HCT116 (cell line): ENCODE results near the gene ERBB4. TPM values are rescaled to one million over a fixed set of nuclear protein-coding genes. Genes with fewer than 3 reads are reported as not detected.

Experiments used
- ATAC-seq: fragments of 200-7000 bp; cut with Tn5 transposase; 2 replicates; pipeline ENCODE4 v1.9.1; 2020; ENCODE audit warnings: mild to moderate bottlenecking, moderate library complexity
- BruUV-seq: library from RNA; stranded (reverse); fragments of 400-500 nt; replicated peaks from 2 replicates; lab custom pipeline; 2021; lab: Mats Ljungman, UMichigan
- CTCF ChIA-PET: fragments of 300-600 bp; sonication (Branson Sonifier 250); formaldehyde crosslinking; loops from one replicate; lab custom pipeline; 2021; ENCODE audit warnings: antibody characterized with exemption; lab: Charles Lee
- POLR2A ChIA-PET: fragments of 300-600, 350-600 bp; sonication (Branson Sonifier 250); formaldehyde crosslinking; loops from one replicate; lab custom pipeline; 2021; ENCODE audit warnings: antibody characterized with exemption; lab: Charles Lee
- RAD21 ChIA-PET, 2 experiments: fragments of 300-600 bp; sonication (Branson Sonifier 250); formaldehyde crosslinking; loops; one replicate each; lab custom pipeline; 2023; ENCODE audit warnings: low total read pairs in 2 of 2; ENCODE audit not compliant: uncharacterized antibody in 2 of 2, unreplicated experiment in 2 of 2, low non-redundant PET in 1 of 2; lab: Charles Lee
- DNase-seq: peaks from one replicate; pipeline ENCODE4 v3.0.0-alpha.2; 2010; ENCODE audit warnings: low read depth, low spot score
- H2AFZ ChIP-seq: fragments of 200-600 bp; shearing (Covaris generic), sonication (generic); 2 replicates; pipeline ENCODE4 v1.6.1; 2017; ENCODE audit warnings: low read depth, mixed run types, mixed read lengths, antibody characterized with exemption, low read length; ENCODE audit not compliant: poor library complexity, severe bottlenecking
- H3K27ac ChIP-seq: 2 replicates; pipeline ENCODE4 v1.5.1; 2012; ENCODE audit warnings: low read depth, low read length
- H3K27me3 ChIP-seq: fragments of 200-600 bp; sonication (generic); 2 replicates; pipeline ENCODE4 v1.6.1; 2016; ENCODE audit warnings: mixed run types, low read length, mixed read lengths; ENCODE audit not compliant: insufficient read depth
- H3K36me3 ChIP-seq, 2 experiments: fragments of 200-500 bp in 1 of 2; fragments of 200-600 bp in 1 of 2; sonication (Bioruptor generic) in 1 of 2; sonication (generic) in 1 of 2; 2 replicates each; pipeline versions ENCODE4 v1.5.1 to v1.6.1; 2014 to 2016; ENCODE audit warnings: low read length in 2 of 2, inconsistent platforms in 1 of 2, mixed read lengths in 1 of 2, mixed run types in 1 of 2; ENCODE audit not compliant: insufficient read depth in 2 of 2, control insufficient read depth in 1 of 2
- H3K4me1 ChIP-seq, 2 experiments: fragments of 200-600 bp in 1 of 2; sonication (generic) in 1 of 2; 2 replicates each; pipeline versions ENCODE4 v1.5.1 to v1.6.1; 2012 to 2017; ENCODE audit warnings: low read length in 2 of 2, inconsistent platforms in 1 of 2, mild to moderate bottlenecking in 1 of 2, mixed read lengths in 1 of 2, mixed run types in 1 of 2, moderate library complexity in 1 of 2; ENCODE audit not compliant: insufficient read depth in 2 of 2, control insufficient read depth in 1 of 2
- H3K4me2 ChIP-seq: fragments of 200-600 bp; sonication (generic); 2 replicates; pipeline ENCODE4 v1.6.1; 2017; ENCODE audit warnings: mixed run types, low read length, mixed read lengths
- H3K4me3 ChIP-seq, 2 experiments: fragments of 200-600 bp in 1 of 2; sonication (generic) in 1 of 2; replicated peaks in 1 of 2; 2 replicates each; pipeline ENCODE4 v1.5.1; 2011 to 2016; ENCODE audit warnings: low read length in 2 of 2, control low read depth in 1 of 2, low read depth in 1 of 2, mild to moderate bottlenecking in 1 of 2, mixed read lengths in 1 of 2, mixed run types in 1 of 2
- H3K79me2 ChIP-seq: fragments of 200-600 bp; sonication (generic); 2 replicates; pipeline ENCODE4 v1.6.1; 2017; ENCODE audit warnings: mild to moderate bottlenecking, mixed run types, low read length, moderate library complexity, mixed read lengths; ENCODE audit not compliant: insufficient read depth
- H3K9ac ChIP-seq: fragments of 200-600 bp; sonication (generic); 2 replicates; pipeline ENCODE4 v1.6.1; 2016; ENCODE audit warnings: low read length, mixed read lengths
- H3K9me2 ChIP-seq: fragments of 200-600 bp; sonication (generic), shearing (Covaris generic); 2 replicates; pipeline ENCODE4 v1.6.1; 2017; ENCODE audit warnings: mixed run types, mild to moderate bottlenecking, moderate library complexity; ENCODE audit not compliant: insufficient read depth
- H3K9me3 ChIP-seq, 2 experiments: fragments of 200-500 bp in 1 of 2; fragments of 200-600 bp in 1 of 2; sonication (Bioruptor generic) in 1 of 2; sonication (generic) in 1 of 2; 2 replicates each; pipeline ENCODE4 v1.6.1; 2014 to 2017; ENCODE audit warnings: low read length in 2 of 2, mixed read lengths in 2 of 2, inconsistent platforms in 1 of 2, low read depth in 1 of 2, mild to moderate bottlenecking in 1 of 2, mixed run types in 1 of 2, moderate library complexity in 1 of 2; ENCODE audit not compliant: control insufficient read depth in 1 of 2, insufficient read depth in 1 of 2
- H4K20me1 ChIP-seq: fragments of 200-600 bp; sonication (generic), shearing (Covaris generic); 2 replicates; pipeline ENCODE4 v1.6.1; 2017; ENCODE audit warnings: mixed run types, mild to moderate bottlenecking, moderate library complexity; ENCODE audit not compliant: insufficient read depth
- CBX3 ChIP-seq: IDR thresholded peaks from 2 replicates; pipeline ENCODE4 v1.6.1; 2012; ENCODE audit warnings: low read depth
- CEBPB ChIP-seq: IDR thresholded peaks from 2 replicates; pipeline ENCODE4 v1.6.1; 2012; ENCODE audit warnings: low read depth
- EZH2phosphoT487 ChIP-seq: fragments of 200-600 bp; IDR thresholded peaks from 2 replicates; pipeline ENCODE4 v1.6.1; 2018; ENCODE audit warnings: antibody characterized with exemption, borderline replicate concordance
- FOSL1 ChIP-seq: IDR thresholded peaks from 2 replicates; pipeline ENCODE4 v1.6.1; 2012; ENCODE audit warnings: low read depth
- JUND ChIP-seq: IDR thresholded peaks from 2 replicates; pipeline ENCODE4 v1.6.1; 2012
- POLR2AphosphoS5 ChIP-seq: IDR thresholded peaks from 2 replicates; pipeline ENCODE4 v1.6.1; 2011; ENCODE audit warnings: mild to moderate bottlenecking, low read depth, low read length, moderate library complexity
- RAD21 ChIP-seq: IDR thresholded peaks from 2 replicates; pipeline ENCODE4 v1.6.1; 2012; ENCODE audit warnings: low read depth, mild to moderate bottlenecking
- SP1 ChIP-seq: IDR thresholded peaks from 2 replicates; pipeline ENCODE4 v1.6.1; 2012; ENCODE audit warnings: low read depth
- TCF7L2 ChIP-seq: IDR thresholded peaks from 2 replicates; pipeline ENCODE4 v1.7.0; 2011; ENCODE audit warnings: borderline replicate concordance, inconsistent platforms; ENCODE audit not compliant: insufficient read depth, insufficient read length; ENCODE audit errors: extremely low read depth
- YY1 ChIP-seq: IDR thresholded peaks from 2 replicates; pipeline ENCODE4 v1.6.1; 2011; ENCODE audit warnings: low read length, low read depth, moderate library complexity, mild to moderate bottlenecking; ENCODE audit not compliant: insufficient replicate concordance; ENCODE audit errors: extremely low read depth
- ZFX ChIP-seq: fragments of 450-650 bp; IDR thresholded peaks from 2 replicates; pipeline ENCODE4 v1.6.1; 2017
- ZNF274 ChIP-seq: fragments of 200-500 bp; sonication (Bioruptor generic); IDR thresholded peaks from 2 replicates; pipeline ENCODE4 v1.6.1; 2014; ENCODE audit warnings: mild to moderate bottlenecking, low read depth, low read length, inconsistent platforms
- intact Hi-C: fragments of 100-400 bp; cut with micrococcal nuclease; formaldehyde crosslinking; loops from 2 replicates; pipeline ENCODE4 v1.10.0; 2022
- total RNA-seq: library from RNA; stranded (reverse); gene quantifications from one replicate; pipeline ENCODE4 v1.2.1, GENCODE V29; 2021; ENCODE audit not compliant: unreplicated experiment
- TF ChIP-seq, protein P1 (sequence below), 3 experiments: fragments of 200-600 bp in 1 of 3; sonication (generic) in 1 of 3; IDR thresholded peaks in 2 of 3; conservative IDR thresholded peaks in 1 of 3; 2 replicates each; pipeline ENCODE4 v1.5.1; 2012 to 2017; ENCODE audit warnings: low read depth in 2 of 3, low read length in 2 of 3, antibody characterized with exemption in 1 of 3, borderline replicate concordance in 1 of 3, control low read depth in 1 of 3, mild to moderate bottlenecking in 1 of 3, mixed read lengths in 1 of 3, mixed run types in 1 of 3, moderate library complexity in 1 of 3; ENCODE audit not compliant: insufficient read depth in 1 of 3
- TF ChIP-seq, protein P2 (sequence below): IDR thresholded peaks from 2 replicates; pipeline ENCODE4 v1.6.1; 2012
- TF ChIP-seq, protein P3 (sequence below): IDR thresholded peaks from 2 replicates; pipeline ENCODE4 v1.6.1; 2012

Gene ERBB4
- total RNA-seq, 1 experiment from 2014 or later: 0.10 TPM

DNA sequence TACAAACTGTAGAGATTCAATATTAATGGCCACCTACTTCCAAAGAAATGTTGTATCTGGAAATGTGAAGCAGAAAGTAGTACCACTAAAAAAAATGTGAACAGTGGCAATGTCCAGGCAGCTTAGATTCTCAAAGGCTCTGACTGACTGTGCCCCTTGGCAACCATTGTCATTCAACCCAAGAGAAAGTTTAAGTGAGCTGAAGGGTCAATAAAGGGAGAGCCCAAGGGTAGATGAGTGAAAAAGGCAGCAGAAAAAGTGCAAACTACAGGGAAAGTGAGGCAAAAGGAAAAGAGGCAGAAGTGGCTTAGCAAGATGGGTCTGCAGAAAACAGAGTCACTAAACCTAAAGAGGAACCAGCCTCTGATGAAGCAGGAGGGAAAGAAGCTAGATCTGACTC is 1179.3 kb downstream of the ERBB4 start:
- no peak overlapping the region for H3K27ac ChIP-seq
- no TSS peak for BruUV-seq
- RAD21 ChIA-PET: no interaction called here
- no peak overlapping the region for H3K4me3 ChIP-seq
- H3K9ac ChIP-seq: no peak overlapping the region
- no peak for DNase-seq
- no peak overlapping the region for H2AFZ ChIP-seq
- H3K4me2 ChIP-seq: no peak overlapping the region
- ATAC-seq: no peak
- no peaks in the 10 kb centered on the region for H3K9me3 ChIP-seq
- H3K9me2 ChIP-seq: no peaks in the 10 kb centered on the region; the same call in 1 of the 2 replicates
- TF ChIP-seq SP1: no peak
- TF ChIP-seq, protein P1, sequence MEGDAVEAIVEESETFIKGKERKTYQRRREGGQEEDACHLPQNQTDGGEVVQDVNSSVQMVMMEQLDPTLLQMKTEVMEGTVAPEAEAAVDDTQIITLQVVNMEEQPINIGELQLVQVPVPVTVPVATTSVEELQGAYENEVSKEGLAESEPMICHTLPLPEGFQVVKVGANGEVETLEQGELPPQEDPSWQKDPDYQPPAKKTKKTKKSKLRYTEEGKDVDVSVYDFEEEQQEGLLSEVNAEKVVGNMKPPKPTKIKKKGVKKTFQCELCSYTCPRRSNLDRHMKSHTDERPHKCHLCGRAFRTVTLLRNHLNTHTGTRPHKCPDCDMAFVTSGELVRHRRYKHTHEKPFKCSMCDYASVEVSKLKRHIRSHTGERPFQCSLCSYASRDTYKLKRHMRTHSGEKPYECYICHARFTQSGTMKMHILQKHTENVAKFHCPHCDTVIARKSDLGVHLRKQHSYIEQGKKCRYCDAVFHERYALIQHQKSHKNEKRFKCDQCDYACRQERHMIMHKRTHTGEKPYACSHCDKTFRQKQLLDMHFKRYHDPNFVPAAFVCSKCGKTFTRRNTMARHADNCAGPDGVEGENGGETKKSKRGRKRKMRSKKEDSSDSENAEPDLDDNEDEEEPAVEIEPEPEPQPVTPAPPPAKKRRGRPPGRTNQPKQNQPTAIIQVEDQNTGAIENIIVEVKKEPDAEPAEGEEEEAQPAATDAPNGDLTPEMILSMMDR (IDR thresholded peaks at IDR 0.05 in 2 of 3, conservative IDR thresholded peaks at IDR 0.05 in 1 of 3; ENCODE audit: borderline replicate concordance in 1 of 3, insufficient read depth in 1 of 3, low read depth in 2 of 3, low read length in 2 of 3): no peak
- TF ChIP-seq ZNF274: no peak
- no peak for TF ChIP-seq YY1
- no peak for TF ChIP-seq CEBPB
- no peak for TF ChIP-seq ZFX
- TF ChIP-seq, protein P2, sequence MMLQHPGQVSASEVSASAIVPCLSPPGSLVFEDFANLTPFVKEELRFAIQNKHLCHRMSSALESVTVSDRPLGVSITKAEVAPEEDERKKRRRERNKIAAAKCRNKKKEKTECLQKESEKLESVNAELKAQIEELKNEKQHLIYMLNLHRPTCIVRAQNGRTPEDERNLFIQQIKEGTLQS: no peak
- TF ChIP-seq, protein P3, sequence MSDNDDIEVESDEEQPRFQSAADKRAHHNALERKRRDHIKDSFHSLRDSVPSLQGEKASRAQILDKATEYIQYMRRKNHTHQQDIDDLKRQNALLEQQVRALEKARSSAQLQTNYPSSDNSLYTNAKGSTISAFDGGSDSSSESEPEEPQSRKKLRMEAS: no peak
- H3K36me3 ChIP-seq: no peaks in the 10 kb centered on the region
- POLR2A ChIA-PET: no interaction called here
- no peaks in the 10 kb centered on the region for H4K20me1 ChIP-seq
- CTCF ChIA-PET: no interaction called here
- H3K4me1 ChIP-seq: no peaks in the 10 kb centered on the region
- no peaks in the 10 kb centered on the region for H3K27me3 ChIP-seq
- intact Hi-C loops: no loop called here
- H3K79me2 ChIP-seq: no peaks in the 10 kb centered on the region

DNA sequence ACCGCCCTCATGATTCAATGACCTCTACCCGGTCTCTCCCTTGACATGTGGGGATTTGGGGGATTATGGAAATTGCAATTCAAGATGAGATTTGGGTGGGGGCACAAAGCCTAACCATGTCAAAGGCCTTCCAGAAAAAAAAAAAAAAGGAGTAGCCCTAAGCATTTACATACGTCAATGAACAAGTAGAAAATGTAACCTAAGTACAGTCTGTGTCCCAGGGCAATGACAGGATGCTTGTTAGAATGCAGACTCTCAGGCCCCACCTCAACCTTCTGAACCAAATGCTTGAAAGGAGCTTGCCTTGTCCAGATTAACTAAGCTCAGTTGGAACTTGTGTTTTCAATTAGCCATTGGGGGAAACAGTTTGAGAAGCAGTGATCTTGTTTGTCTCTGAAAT is 1180.1 kb downstream of the ERBB4 start:
- Histone ChIP-seq H3K4me3 (no peak overlapping the region), H4K20me1 (no peaks in the 10 kb centered on the region), H3K9me2 (no peaks in the 10 kb centered on the region; the same call in 1 of the 2 replicates), H3K9me3 (no peaks in the 10 kb centered on the region), H3K4me2 (no peak overlapping the region), H3K9ac (no peak overlapping the region)
- no peak for ATAC-seq
- CTCF ChIA-PET: no interaction called here
- POLR2A ChIA-PET: no interaction called here
- intact Hi-C loops: no loop called here
- RAD21 ChIA-PET: no interaction called here
- BruUV-seq: no TSS peak
- no peak for DNase-seq
- TF ChIP-seq RAD21: no peak
- TF ChIP-seq ZFX: no peak
- TF ChIP-seq POLR2AphosphoS5: no peak
- TF ChIP-seq EZH2phosphoT487: no peak
- no peak for TF ChIP-seq TCF7L2
- TF ChIP-seq FOSL1: no peak
- no peak for TF ChIP-seq CBX3
- no peak for TF ChIP-seq JUND
- TF ChIP-seq ZNF274: no peak
- TF ChIP-seq, protein P3: no peak
- TF ChIP-seq, all 23 proteins: peak for 0
- no peaks in the 10 kb centered on the region for H3K4me1 ChIP-seq
- no peaks in the 10 kb centered on the region for H3K36me3 ChIP-seq
- no peaks in the 10 kb centered on the region for H3K79me2 ChIP-seq
- no peak overlapping the region for H2AFZ ChIP-seq
- no peak overlapping the region for H3K27ac ChIP-seq
- no peaks in the 10 kb centered on the region for H3K27me3 ChIP-seq
